IPS DF 6.9 (cell line): ENCODE measurements around the gene ARHGAP9.

ENCODE experiments used
- DNase-seq: peaks from one replicate; pipeline ENCODE4 v3.0.0-alpha.2; 2013; ENCODE audit warnings: low read depth, low spot score
- H3K27ac ChIP-seq: one replicate; pipeline ENCODE4 v1.5.1; 2013; ENCODE audit warnings: low read length, control low read depth
- H3K27me3 ChIP-seq: 2 replicates; pipeline ENCODE4 v1.6.1; 2013; ENCODE audit warnings: mild to moderate bottlenecking, low read length; ENCODE audit not compliant: control insufficient read depth, insufficient read depth
- H3K36me3 ChIP-seq: 2 replicates; pipeline ENCODE4 v1.6.1; 2013; ENCODE audit warnings: low read length; ENCODE audit not compliant: control insufficient read depth, insufficient read depth
- H3K4me1 ChIP-seq: 2 replicates; pipeline ENCODE4 v1.6.1; 2013; ENCODE audit warnings: low read length; ENCODE audit not compliant: control insufficient read depth, insufficient read depth
- H3K4me3 ChIP-seq: 2 replicates; pipeline ENCODE4 v1.5.1; 2013; ENCODE audit warnings: mild to moderate bottlenecking, low read length
- H3K9me3 ChIP-seq: 2 replicates; pipeline ENCODE4 v1.6.1; 2013; ENCODE audit warnings: low read length, inconsistent platforms; ENCODE audit not compliant: control insufficient read depth, insufficient read depth
- WGBS: extraction: QIAGEN DNeasy Blood & Tissue Kit; methylation state at CpG from one replicate; pipeline ENCODE4 v1.1.7; 2013; ENCODE audit warnings: mixed read lengths, missing lambda C conversion rate; ENCODE audit not compliant: insufficient read length, insufficient coverage; 5-methylcytosine and 5-hydroxymethylcytosine counted together

The ARHGAP9 gene

DNA sequence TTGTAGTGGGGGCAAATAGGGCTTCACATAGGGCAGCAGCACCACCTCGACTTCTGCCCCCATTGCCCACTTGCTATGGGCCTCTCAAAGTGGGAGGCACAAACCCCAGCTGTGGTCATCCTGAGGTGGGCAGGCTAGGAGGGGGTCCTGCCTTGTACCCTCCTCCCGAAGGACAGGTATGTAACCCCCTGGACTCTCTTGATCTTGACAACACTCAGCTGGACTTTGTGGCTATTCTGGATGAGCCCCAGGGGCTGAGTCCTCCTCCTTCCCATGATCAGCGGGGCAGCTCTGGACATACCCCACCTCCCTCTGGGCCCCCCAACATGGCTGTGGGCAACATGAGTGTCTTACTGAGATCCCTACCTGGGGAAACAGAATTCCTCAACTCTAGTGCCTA is 8.0 kb downstream of the ARHGAP9 start:
- Histone ChIP-seq H3K9me3 (no peaks in the 10 kb centered on the region), H3K36me3 (no peaks in the 10 kb centered on the region; the same call in 1 of the 2 replicates), H3K27ac (no peak overlapping the region), H3K4me3 (no peak overlapping the region), H3K4me1 (no peaks in the 10 kb centered on the region; the same call in none of the 2 replicates), H3K27me3 (peaks cover 33% of the 10 kb centered on the region)
- DNase-seq, result no peak
- WGBS, result no CpG with 5 or more reads among the region's 3 CpGs

DNA sequence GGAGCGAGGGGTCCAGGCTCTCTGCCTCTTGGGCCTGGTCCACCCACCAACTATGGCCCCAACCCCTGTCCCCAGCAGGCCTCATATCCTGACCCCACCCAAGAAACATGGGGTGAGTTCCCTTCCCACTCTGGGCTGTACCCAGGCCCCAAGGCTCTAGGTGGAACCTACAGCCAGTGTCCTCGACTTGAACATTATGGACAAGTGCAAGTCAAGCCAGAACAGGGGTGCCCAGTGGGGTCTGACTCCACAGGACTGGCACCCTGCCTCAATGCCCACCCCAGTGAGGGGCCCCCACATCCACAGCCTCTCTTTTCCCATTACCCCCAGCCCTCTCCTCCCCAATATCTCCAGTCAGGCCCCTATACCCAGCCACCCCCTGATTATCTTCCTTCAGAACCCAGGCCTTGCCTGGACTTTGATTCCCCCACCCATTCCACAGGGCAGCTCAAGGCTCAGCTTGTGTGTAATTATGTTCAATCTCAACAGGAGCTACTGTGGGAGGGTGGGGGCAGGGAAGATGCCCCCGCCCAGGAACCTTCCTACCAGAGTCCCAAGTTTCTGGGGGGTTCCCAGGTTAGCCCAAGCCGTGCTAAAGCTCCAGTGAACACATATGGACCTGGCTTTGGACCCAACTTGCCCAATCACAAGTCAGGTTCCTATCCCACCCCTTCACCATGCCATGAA is 8.6 kb downstream of the ARHGAP9 start:
- Histone ChIP-seq H3K36me3 (no peaks in the 10 kb centered on the region; the same call in 1 of the 2 replicates), H3K4me1 (no peaks in the 10 kb centered on the region; the same call in none of the 2 replicates), H3K9me3 (no peaks in the 10 kb centered on the region), H3K4me3 (no peak overlapping the region), H3K27ac (no peak overlapping the region), H3K27me3 (peaks cover 28% of the 10 kb centered on the region)
- no peak for DNase-seq
- WGBS, result no CpG with 5 or more reads among the region's 4 CpGs

DNA sequence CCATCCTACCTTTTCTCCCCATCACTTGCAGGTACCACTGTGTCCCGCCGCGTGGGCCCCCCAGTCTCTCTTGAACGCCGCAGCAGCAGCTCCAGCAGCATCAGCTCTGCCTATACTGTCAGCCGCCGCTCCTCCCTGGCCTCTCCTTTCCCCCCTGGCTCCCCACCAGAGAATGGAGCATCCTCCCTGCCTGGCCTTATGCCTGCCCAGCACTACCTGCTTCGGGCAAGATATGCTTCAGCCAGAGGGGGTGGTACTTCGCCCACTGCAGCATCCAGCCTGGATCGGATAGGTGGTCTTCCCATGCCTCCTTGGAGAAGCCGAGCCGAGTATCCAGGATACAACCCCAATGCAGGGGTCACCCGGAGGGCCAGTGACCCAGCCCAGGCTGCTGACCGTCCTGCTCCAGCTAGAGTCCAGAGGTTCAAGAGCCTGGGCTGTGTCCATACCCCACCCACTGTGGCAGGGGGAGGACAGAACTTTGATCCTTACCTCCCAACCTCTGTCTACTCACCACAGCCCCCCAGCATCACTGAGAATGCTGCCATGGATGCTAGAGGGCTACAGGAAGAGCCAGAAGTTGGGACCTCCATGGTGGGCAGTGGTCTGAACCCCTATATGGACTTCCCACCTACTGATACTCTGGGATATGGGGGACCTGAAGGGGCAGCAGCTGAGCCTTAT is 9.2 kb downstream of the ARHGAP9 start:
- Histone ChIP-seq H3K36me3 (no peaks in the 10 kb centered on the region; the same call in 1 of the 2 replicates), H3K4me3 (no peak overlapping the region), H3K27me3 (peaks cover 22% of the 10 kb centered on the region), H3K4me1 (no peaks in the 10 kb centered on the region; the same call in none of the 2 replicates), H3K27ac (no peak overlapping the region), H3K9me3 (no peaks in the 10 kb centered on the region)
- no CpG with 5 or more reads among the region's 14 CpGs for WGBS
- DNase-seq, result no peak

GRCh38 chr12:57469296-57470164 is 10.1 kb downstream of the ARHGAP9 start:
- no peaks in the 10 kb centered on the region for H3K9me3 ChIP-seq
- no peak overlapping the region for H3K27ac ChIP-seq
- no peaks in the 10 kb centered on the region for H3K36me3 ChIP-seq
- H3K27me3 ChIP-seq, result peaks cover 13% of the 10 kb centered on the region
- WGBS, result no CpG with 5 or more reads among the region's 10 CpGs
- no peaks in the 10 kb centered on the region; the same call in 1 of the 2 replicates for H3K4me1 ChIP-seq
- DNase-seq, result no peak
- no peak overlapping the region for H3K4me3 ChIP-seq

DNA sequence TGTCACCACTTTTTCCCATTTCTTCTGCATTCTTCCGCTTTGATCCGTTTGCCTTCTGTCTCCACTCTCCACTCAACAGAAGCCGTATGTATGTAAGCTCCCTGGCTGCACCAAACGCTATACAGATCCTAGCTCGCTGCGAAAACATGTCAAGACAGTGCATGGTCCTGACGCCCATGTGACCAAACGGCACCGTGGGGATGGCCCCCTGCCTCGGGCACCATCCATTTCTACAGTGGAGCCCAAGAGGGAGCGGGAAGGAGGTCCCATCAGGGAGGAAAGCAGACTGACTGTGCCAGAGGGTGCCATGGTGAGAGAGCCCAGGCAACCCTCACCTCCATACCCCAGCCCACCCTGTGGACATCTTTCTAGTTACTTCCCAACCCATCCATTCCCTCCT is 11.8 kb downstream of the ARHGAP9 start:
- DNase-seq, result no peak
- H3K9me3 ChIP-seq, result no peaks in the 10 kb centered on the region
- H3K4me3 ChIP-seq, result no peak overlapping the region
- no CpG with 5 or more reads among the region's 11 CpGs for WGBS
- H3K27me3 ChIP-seq, result peaks cover 2% of the 10 kb centered on the region; the same call in 1 of the 2 replicates
- H3K4me1 ChIP-seq, result peaks cover under 1% of the 10 kb centered on the region
- H3K36me3 ChIP-seq, result no peaks in the 10 kb centered on the region
- H3K27ac ChIP-seq, result no peak overlapping the region

GRCh38 chr12:57467212-57467874 is 12.3 kb downstream of the ARHGAP9 start:
- Histone ChIP-seq H3K27me3 (peaks cover under 1% of the 10 kb centered on the region; the same call in 1 of the 2 replicates), H3K36me3 (no peaks in the 10 kb centered on the region), H3K4me3 (no peak overlapping the region), H3K9me3 (no peaks in the 10 kb centered on the region), H3K27ac (no peak overlapping the region), H3K4me1 (peaks cover 2% of the 10 kb centered on the region)
- no CpG with 5 or more reads among the region's 12 CpGs for WGBS
- no peak for DNase-seq

GRCh38 chr12:57465747-57466505 is 13.7 kb downstream of the ARHGAP9 start:
- Histone ChIP-seq H3K9me3 (no peaks in the 10 kb centered on the region), H3K36me3 (no peaks in the 10 kb centered on the region), H3K4me3 (no peak overlapping the region), H3K4me1 (peaks cover 2% of the 10 kb centered on the region; the same call in 1 of the 2 replicates), H3K27me3 (no peaks in the 10 kb centered on the region), H3K27ac (no peak overlapping the region)
- WGBS, result no CpG with 5 or more reads among the region's 14 CpGs
- DNase-seq, result no peak

DNA sequence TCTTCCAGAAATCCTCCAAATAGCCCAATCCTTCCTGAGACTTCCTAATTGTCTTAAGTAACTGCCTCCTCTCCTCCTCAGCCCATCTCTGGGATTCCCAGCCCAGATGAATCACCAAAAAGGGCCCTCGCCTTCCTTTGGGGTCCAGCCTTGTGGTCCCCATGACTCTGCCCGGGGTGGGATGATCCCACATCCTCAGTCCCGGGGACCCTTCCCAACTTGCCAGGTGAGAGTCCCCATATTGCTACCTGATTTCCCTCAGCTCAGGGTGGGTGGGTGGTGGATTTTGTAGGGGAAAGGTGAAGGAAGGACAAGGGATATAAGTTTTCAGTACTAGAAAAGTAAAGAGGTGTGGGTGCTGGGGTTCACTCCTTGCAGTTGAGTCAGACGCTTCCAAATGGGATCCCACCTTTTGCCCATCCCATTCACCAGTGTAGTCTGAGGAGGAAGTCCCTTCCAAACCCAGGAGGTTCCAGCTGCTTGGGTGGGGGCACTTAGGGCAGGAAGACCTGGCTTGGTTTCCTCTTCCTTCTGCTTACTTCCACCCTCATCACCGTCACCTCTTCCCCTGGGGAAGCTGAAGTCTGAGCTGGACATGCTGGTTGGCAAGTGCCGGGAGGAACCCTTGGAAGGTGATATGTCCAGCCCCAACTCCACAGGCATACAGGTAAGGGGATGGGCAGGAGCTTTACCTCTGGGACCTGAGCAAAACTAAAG is 14.5 kb downstream of the ARHGAP9 start:
- no CpG with 5 or more reads among the region's 6 CpGs for WGBS
- H3K9me3 ChIP-seq, result no peaks in the 10 kb centered on the region
- no peaks in the 10 kb centered on the region for H3K27me3 ChIP-seq
- DNase-seq, result no peak
- H3K4me1 ChIP-seq, result peaks cover 2% of the 10 kb centered on the region; the same call in 1 of the 2 replicates
- no peaks in the 10 kb centered on the region for H3K36me3 ChIP-seq
- H3K4me3 ChIP-seq, result no peak overlapping the region
- H3K27ac ChIP-seq, result no peak overlapping the region

DNA sequence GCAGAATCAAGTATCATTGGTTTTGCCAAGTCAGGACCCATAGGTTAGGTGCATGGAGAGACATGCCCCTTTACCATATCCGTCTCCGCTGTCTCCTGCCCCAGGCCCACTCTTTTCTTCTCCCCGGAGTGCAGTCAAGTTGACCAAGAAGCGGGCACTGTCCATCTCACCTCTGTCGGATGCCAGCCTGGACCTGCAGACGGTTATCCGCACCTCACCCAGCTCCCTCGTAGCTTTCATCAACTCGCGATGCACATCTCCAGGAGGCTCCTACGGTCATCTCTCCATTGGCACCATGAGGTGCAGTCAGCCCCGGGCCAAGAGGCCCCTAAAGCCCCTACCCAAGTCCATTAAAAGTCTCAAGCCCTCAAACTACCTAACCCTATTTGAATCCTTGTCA is 15.1 kb downstream of the ARHGAP9 start:
- H3K27me3 ChIP-seq, result no peaks in the 10 kb centered on the region
- no peaks in the 10 kb centered on the region for H3K9me3 ChIP-seq
- H3K4me1 ChIP-seq, result peaks cover 2% of the 10 kb centered on the region; the same call in 1 of the 2 replicates
- no peak overlapping the region for H3K27ac ChIP-seq
- DNase-seq, result no peak
- no peak overlapping the region for H3K4me3 ChIP-seq
- no peaks in the 10 kb centered on the region for H3K36me3 ChIP-seq
- WGBS, result no CpG with 5 or more reads among the region's 12 CpGs
